GM21360 (cell line): ENCODE results near the gene SEMA6B.

Experiments used
- ATAC-seq: cut with Tn5 transposase; IDR thresholded peaks from one replicate; pipeline ENCODE4 v1.9.1; 2021; ENCODE audit warnings: mild to moderate bottlenecking, moderate library complexity; ENCODE audit not compliant: unreplicated experiment

Gene SEMA6B

DNA sequence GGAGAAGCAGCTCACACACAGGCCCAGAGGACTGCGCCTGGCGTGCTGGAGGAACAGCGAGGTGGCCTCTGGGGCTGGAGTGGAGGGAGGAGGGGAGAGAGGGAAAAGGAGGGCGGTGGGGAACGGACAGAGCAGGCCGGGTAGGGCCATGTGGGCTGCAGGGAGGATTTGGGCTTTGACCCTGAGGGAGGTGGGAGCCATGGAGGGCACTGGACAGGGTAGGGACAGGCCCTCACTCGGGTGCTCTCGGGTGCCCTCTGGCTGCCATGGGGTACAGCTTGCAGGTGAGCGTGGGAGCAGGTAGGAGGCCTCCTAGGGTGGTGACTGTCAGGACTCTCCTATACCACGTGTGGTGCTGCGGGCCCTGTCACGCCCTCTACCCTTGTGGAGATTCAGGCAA lies 64.0 kb downstream of the SEMA6B start:
- no peak for ATAC-seq

DNA sequence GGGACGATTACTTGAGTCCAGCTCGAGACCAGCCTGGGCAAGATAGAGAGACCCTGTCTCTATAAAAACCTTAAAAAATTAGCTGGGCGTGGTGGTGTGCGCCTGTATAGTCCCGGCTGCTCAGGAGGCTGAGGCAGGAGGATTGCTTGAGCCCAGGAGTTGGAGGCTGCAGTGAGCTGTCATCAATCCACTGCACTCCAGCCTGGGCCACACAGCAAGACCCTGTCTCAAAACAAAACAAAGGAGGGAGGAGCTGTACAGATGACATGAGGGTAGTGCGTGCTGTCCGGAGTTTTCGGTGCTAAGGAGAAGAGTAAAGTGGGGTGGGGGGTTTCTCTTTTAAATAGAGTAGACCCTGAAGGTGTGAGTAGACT lies 64.8 kb downstream of the SEMA6B start:
- no peak for ATAC-seq

DNA sequence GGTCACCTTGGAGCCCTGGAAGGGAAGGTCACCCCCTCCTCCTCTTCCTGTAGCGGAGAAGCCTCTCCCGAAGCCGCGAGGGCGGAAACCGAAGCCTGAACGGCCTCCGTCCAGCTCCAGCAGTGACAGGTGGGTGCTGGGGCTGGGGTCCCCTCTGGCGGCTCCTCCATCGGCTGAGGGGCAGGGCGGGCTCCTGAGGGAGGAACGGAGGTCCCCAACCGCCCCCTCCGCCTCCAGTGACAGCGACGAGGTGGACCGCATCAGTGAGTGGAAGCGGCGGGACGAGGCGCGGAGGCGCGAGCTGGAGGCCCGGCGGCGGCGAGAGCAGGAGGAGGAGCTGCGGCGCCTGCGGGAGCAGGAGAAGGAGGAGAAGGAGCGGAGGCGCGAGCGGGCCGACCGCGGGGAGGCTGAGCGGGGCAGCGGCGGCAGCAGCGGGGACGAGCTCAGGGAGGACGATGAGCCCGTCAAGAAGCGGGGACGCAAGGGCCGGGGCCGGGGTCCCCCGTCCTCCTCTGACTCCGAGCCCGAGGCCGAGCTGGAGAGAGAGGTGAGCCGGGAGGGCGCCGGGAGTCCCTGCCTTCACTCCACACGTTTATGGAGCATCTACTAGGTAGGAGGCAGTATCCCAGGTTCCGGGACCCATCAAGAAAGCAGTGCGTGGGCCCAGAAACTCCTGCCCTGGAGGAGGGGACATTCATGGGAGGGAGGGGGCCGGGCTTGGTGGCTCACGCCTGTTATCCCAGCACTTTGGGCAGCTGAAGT lies 65.4 kb downstream of the SEMA6B start:
- no peak for ATAC-seq

DNA sequence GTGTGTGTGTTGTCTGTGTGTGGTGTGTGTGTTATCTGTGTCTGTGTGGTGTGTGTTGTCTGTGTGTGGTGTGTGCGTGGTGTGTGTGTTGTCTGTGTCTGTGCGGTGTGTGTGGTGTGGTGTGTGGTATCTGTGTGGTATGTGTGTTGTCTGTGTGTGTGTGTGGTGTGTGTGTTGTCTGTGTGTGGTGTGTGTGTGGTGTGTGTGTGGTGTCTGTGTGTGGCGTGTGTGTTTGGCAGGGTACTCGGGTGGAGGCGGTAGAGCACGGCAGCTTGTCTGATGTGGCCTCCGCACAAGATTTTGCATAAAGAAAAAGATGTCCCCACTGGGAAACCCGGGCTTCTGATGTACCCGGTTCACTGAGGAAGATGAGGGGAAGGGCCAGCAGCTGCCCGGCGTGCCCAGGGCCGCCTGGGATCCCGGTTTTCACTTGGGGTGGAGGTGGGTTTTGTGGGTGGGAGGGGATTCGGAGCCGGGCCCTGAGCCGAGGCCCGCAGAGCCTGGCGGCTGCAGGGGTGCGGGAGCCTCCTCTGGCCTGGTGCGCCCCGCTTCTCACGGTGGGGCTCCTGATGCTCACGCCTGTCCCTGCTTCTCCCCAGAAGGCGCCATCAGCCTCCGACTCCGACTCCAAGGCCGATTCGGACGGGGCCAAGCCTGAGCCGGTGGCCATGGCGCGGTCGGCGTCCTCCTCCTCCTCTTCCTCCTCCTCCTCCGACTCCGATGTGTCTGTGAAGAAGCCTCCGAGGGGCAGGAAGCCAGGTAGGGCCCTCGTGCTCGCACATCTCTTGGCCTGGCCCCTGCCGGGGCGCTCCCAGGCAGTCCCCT lies 66.2 kb downstream of the SEMA6B start:
- ATAC-seq: no peak
